ENCODE data around the gene PRUNE2. TPM values are rescaled to one million over a fixed set of nuclear protein-coding genes. Genes with fewer than 3 reads are reported as not detected.

The PRUNE2 gene
- total and polyA plus RNA-seq, 12 donors, result 0.87 to 5.7 (median 1.6) TPM

GRCh38 chr9:76798527-76798926 lies 107.4 kb downstream of the PRUNE2 start:
- no peak for ATAC-seq
- H3K27ac ChIP-seq, result no peak overlapping the region
- intact Hi-C loops (cut with DNase I), result no loop called here
- DNase-seq, result no peak
- no peak overlapping the region for H3K4me3 ChIP-seq
- no peaks in the 10 kb centered on the region for H3K36me3 ChIP-seq
- 74 to 85% methylated on average over 2 of the region's 2 CpGs for WGBS, 2 donors
- TF ChIP-seq CTCF (IDR thresholded peaks at IDR 0.05), result no peak
- peaks cover 0 to 16% (median 6%) of the 10 kb centered on the region in 7 donors for H3K27me3 ChIP-seq
- no peaks in the 10 kb centered on the region for H3K4me1 ChIP-seq
- H3K9me3 ChIP-seq, result no peaks in the 10 kb centered on the region

GRCh38 chr9:76796296-76796695 lies 109.6 kb downstream of the PRUNE2 start:
- Histone ChIP-seq H3K4me1 (no peaks in the 10 kb centered on the region), H3K4me3 (no peak overlapping the region), H3K9me3 (no peaks in the 10 kb centered on the region), H3K27ac (no peak overlapping the region), H3K36me3 (no peaks in the 10 kb centered on the region), H3K27me3 (peaks cover 0 to 8% (median 3%) of the 10 kb centered on the region in 7 donors)
- no peak for TF ChIP-seq CTCF (IDR thresholded peaks at IDR 0.05)
- intact Hi-C loops (cut with DNase I), result no loop called here
- WGBS, 2 donors, result 71 to 74% methylated on average over 5 of the region's 5 CpGs
- ATAC-seq, result no peak
- no peak for DNase-seq

- H3K4me1 ChIP-seq, result no peaks in the 10 kb centered on the region
- DNase-seq (no peak), ATAC-seq (no peak)
- H3K4me3 ChIP-seq, result no peak overlapping the region
- WGBS, 2 donors, result 92 to 95% methylated on average over 15 of the region's 15 CpGs
- H3K36me3 ChIP-seq, result no peaks in the 10 kb centered on the region
- peaks cover 0 to 8% (median 0%) of the 10 kb centered on the region in 7 donors for H3K27me3 ChIP-seq
- no peak for TF ChIP-seq CTCF (IDR thresholded peaks at IDR 0.05)
- intact Hi-C loops (cut with DNase I), result no loop called here
- H3K9me3 ChIP-seq, result no peaks in the 10 kb centered on the region
- H3K27ac ChIP-seq, result no peak overlapping the region
Measured at GRCh38 chr9:76793784-76794431, 112.0 kb downstream of the PRUNE2 start.

GRCh38 chr9:76789840-76790239 lies 116.1 kb downstream of the PRUNE2 start:
- no peaks in the 10 kb centered on the region for H3K9me3 ChIP-seq
- no peak for DNase-seq
- peaks cover 0 to 3% (median 0%) of the 10 kb centered on the region in 7 donors for H3K27me3 ChIP-seq
- ATAC-seq, result no peak
- H3K27ac ChIP-seq, result no peak overlapping the region
- no peak for TF ChIP-seq CTCF (IDR thresholded peaks at IDR 0.05)
- H3K36me3 ChIP-seq, result no peaks in the 10 kb centered on the region
- H3K4me3 ChIP-seq, result no peak overlapping the region
- WGBS, 2 donors, result 90 to 97% methylated on average over 1 of the region's 1 CpG
- intact Hi-C loops (cut with DNase I), result no loop called here
- H3K4me1 ChIP-seq, result no peaks in the 10 kb centered on the region

Data from heart right ventricle (tissue), 16 donors.